Right forelimb (tissue), 1 donor: ENCODE measurements around the gene CTRB1.
A peak's percentile ranks its signal among the peaks of the same experiment; 100 is the strongest.
"Not testable (repeated sequence)": the region's sequence is repeated elsewhere in the genome, so short reads cannot be mapped to it uniquely, and the experiment has no call there.

Source experiments
- DNase-seq: peaks from one replicate; pipeline ENCODE4 v3.0.0-alpha.2; 2018

The CTRB1 gene

GRCh38 chr16:75242436-75243078 is 23.8 kb downstream of the CTRB1 start:
- DNase-seq = not testable (repeated sequence)

GRCh38 chr16:75243667-75244224 is 25.0 kb downstream of the CTRB1 start:
- DNase-seq = no peak

DNA sequence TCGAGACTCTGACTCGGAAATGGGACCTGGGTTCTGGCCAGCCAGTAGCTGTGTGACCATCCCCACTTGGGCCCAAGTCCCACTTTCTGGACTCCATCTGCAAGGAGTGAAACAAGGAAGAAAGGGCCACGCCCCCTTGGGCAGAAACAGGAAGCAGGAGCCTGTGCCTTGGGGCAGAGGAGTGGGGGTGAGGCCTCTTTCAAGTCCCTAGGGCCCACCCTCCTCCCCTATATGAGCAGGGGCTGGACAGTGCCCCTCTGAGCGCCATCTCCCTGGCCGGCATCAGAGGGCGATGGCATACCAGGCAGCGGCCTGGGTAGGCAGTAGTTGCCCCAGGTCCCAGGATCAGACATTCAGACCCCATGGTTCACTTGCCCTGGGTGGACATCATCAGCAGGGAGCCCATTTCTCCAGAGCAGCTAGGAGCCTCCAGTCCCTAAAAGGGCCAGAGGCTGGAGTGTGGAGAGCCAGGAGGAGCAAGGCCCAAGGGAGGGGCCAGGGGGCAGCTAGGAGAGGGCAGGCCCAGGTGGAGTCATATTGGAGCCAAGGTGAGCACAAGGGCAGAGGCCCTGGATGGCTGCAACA is 25.5 kb downstream of the CTRB1 start:
- DNase-seq = no peak

- DNase-seq = peak; percentile 91
Measured at GRCh38 chr16:75244844-75245758, 26.3 kb downstream of the CTRB1 start.

- DNase-seq = peak; percentile 34
Measured at GRCh38 chr16:75246504-75247205, 27.9 kb downstream of the CTRB1 start.

- peak; percentile 45 for DNase-seq
Measured at GRCh38 chr16:75247249-75247648, 28.5 kb downstream of the CTRB1 start.

GRCh38 chr16:75248142-75248535 is 29.4 kb downstream of the CTRB1 start:
- peak; percentile 43 for DNase-seq

DNA sequence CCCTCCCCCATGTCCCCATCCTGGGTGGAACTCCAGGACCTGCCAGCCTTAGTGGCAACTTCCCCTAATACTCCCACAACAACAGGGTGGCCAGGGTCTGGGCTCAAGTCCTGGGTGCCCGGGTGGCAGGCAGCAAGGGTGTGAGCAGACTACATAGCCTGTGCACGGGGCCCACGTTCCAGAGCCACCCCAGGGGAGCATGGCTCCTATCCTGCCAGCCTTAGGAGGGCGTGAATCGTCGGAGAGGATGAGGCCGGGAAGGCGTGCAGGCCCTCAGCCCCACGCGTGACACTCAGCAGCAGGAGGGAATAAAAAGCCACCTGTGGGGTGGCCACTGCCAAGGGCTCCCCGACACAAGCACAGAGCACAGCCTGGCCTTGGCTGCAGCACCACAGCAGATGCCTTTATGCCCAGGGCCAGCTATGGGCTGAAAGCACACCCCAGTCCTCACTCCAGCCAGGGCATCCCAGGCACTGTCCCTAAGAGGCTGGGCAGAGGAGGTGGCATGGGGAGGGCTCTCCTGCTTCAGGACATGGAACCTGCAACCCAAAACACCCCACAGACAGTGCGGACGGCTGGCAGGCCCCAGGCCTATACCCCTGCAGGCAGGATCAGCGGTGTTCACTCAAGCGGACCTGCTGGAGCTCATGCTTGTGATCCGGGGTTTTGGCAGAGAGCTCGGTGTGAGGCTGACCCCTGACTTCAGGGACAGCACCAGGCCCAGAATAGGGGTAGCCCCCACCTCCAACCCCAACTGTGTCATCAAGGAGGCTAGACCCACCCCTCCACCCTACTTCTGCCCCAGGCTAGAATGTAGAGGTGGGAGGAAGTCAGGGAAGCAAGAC is 30.0 kb downstream of the CTRB1 start:
- DNase-seq = no peak

DNA sequence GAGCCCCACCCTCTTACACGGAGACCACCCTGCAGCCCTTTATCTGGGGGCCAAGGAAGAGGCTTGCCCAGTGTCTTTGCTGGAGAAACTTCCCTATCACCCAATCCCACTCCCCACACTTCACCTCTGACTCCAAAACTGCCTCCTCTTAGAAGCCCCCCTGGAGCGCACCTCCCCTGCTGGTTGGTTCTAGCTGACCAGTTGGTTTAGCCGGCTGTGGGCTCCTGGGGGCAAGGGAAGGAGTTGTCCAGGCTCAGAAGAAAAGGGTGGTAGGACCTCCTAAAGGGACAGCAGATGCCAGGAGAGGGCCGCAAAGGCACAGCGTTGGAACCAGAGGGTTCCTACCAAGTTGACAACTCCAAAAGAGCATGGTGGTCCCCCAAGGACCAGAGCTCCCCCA is 30.7 kb downstream of the CTRB1 start:
- no peak for DNase-seq

- peak; percentile 52 for DNase-seq
Measured at GRCh38 chr16:75250089-75250808, 31.5 kb downstream of the CTRB1 start.

GRCh38 chr16:75250809-75251279 is 32.1 kb downstream of the CTRB1 start:
- DNase-seq = peak; percentile 59

DNA sequence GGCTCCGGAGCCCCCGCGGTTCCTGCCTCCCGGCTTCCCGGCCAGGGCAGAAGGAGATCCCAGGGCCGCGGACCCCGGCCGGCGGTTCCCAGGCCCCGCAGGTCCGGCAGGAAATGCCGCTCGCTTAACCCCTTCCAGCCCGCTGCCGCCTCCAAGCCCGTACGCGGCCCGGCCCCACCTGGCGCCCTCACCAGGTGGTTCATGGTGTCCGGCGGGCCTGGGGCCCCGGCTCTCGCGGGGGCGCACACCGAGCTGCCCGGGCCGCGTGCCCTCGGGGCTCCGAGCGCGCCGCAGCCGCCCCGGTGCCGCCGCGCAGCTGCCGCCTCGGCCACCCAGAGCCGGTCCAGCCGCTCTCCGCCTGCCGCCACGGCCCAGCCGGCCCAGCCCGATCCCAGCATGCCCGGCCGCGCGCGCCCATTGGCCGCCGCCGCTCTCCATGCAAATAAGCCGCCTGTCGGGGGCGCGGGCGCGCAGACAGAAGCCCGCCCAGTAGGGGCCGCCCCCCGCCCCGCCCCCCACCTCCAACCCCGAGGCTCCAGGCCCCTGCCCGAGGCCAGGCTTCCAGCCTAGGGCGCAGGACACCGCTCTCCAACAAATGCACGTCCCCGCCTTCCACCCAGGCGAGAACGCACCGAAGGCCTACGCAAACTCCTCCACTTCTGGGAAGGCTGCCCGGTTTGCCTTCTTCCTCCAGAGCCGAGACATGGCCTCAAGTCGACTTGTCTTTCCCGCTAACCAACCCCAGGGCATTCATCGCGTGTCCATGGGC is 32.7 kb downstream of the CTRB1 start, which contains the start of gene BCAR1:
BCAR1 (minus strand) TSS at position 345 of the 769 bp plus-strand sequence; CDS start at position 203, 142 bp downstream.
- peak; percentile 93 for DNase-seq

GRCh38 chr16:75252049-75252864 is 33.5 kb downstream of the CTRB1 start:
- DNase-seq = peak; percentile 47

DNA sequence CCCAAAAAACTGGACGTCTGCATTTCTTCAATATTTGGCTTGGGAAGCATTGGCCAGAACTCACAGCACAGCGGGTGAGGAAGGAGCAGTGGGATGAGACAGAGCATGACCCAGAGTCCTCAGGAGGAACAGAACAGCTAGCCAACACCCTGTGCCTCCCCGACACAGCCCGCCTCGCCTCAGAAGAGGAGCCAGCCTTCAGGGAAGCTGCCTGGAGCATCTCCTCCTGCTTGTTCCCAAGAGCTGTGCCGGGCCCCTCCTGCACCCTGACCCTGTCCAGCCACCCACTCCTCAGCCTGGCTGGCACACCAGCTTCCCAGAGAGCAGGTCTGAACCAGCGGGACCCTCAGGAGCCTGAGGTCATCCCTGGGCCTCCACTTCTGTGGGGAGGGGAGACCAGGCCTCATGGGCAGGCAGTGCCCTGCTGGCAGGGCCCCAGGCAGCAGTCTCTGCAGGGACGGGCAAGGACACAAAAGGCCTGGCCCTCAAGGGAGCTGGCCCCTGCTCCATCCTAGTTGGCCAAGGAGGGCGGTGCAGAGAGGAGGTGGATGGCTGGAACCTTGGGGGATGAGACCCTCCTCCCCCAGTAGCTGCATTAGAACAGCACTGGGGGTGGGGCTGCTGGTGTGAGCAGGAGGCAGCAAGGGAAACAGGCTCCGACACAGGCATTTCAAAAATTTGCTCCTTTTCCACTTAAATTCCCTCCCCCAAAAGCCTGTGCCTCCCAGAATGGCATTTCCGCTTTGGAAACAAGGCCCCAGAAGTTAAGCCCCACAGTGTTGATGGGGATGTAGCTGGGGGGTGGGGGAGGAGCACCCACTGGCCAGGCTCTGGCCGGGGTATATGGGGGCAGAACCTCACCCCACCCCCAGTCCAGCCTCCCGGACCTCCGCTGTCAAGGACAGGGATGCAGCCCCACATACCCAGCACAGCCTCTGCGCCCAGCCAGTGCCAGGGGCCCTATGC is 34.4 kb downstream of the CTRB1 start:
- DNase-seq = peak; percentile 52

- peak; percentile 45 for DNase-seq
Measured at GRCh38 chr16:75254359-75254837, 35.6 kb downstream of the CTRB1 start.

GRCh38 chr16:75256059-75256571 is 37.3 kb downstream of the CTRB1 start:
- peak; percentile 50 for DNase-seq

- peak; percentile 72 for DNase-seq
Measured at GRCh38 chr16:75256696-75257343, 38.0 kb downstream of the CTRB1 start.
